SHP77 treated with DMSO at 0.1 percent for 48 hours (cell line): ENCODE data around the gene CFAP57.

Experiments
- DNase-seq: peaks from one replicate; lab custom pipeline; 2025; lab: John Stamatoyannopoulos, UW

The CFAP57 gene

GRCh38 chr1:43227143-43227764 lies 55.1 kb downstream of the CFAP57 start:
- DNase-seq, result peak; percentile 56

GRCh38 chr1:43229826-43230780 lies 58.0 kb downstream of the CFAP57 start:
- DNase-seq, result no peak

DNA sequence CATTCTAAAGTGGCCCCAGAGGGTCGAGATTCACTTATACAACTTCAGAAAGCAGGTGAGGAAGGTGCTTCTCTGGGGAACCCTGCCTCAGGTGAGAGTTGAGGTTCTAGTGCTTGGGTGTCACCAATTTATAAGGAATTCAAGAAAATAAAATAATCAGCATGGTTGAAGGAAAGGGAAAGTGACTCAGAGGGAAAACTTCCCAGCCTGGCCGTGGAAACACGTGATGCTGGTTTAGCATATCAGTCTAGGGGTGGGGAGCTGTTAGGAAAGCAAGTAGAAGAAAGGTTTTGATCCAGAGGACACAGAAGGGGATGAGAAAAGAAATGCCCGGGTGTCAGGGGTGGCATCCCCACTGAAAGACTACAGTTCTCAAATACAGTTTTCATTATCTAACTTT lies 59.9 kb downstream of the CFAP57 start:
- no peak for DNase-seq

DNA sequence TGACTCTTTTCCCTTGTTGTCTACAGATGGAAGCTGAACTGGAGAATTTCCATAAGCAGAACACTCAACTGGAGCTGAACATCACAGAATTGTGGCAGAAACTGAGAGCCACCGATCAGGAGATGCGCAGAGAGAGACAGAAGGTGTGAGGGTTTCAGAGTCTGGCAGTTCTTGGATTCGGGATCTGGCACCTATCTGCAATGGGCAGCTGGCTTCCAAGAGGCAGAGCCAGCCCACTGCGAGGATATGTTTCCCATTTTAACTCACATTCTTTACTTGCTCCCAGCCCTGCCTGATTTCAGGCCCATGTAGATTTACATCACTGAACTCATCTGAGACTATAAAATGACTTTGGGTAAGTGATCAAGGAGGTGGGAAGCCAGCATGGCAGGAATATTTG lies 60.4 kb downstream of the CFAP57 start:
- DNase-seq, result no peak

DNA sequence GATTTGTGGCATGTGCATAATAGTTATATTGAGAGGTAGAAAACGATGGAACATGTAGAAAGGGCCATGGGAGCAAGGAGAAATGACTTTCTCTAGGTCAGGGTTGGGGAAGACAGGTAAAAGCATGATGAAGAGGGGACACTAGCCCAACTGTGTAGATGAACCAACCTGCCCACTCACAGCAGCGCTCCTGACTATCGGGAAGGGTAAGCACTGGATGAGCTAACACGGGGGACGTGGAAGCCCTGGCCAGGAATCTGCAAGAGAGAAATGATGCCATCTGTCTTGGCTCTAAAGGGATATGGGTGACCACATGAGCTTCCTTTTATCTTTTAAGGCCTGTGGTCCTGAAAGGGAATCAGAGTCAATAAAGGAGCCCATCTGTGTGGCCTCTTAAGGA lies 61.5 kb downstream of the CFAP57 start:
- DNase-seq, result no peak

GRCh38 chr1:43234267-43234666 lies 62.1 kb downstream of the CFAP57 start:
- DNase-seq, result no peak

DNA sequence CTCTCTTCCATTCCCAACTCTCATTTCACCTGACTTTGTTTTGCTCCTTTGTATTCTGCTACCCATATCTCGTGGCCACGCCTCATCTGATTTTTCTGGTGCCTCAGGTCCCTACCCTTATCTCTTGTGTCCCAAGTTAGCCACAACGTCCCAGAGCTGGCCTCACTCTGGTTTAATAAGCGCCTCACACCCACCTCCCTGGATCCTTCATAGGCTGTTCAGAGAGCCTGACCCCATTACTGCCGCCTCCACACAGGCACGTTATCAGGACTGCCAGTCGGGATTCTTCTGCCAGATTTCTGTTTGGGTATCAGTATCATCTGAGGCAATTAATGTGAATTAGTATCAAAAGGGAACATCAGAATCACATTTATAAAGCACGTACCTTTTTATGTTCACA lies 62.9 kb downstream of the CFAP57 start:
- DNase-seq, result no peak

- DNase-seq, result no peak
Observed at GRCh38 chr1:43235451-43236121, 63.5 kb downstream of the CFAP57 start.

GRCh38 chr1:43237121-43237520 lies 65.0 kb downstream of the CFAP57 start:
- no peak for DNase-seq

DNA sequence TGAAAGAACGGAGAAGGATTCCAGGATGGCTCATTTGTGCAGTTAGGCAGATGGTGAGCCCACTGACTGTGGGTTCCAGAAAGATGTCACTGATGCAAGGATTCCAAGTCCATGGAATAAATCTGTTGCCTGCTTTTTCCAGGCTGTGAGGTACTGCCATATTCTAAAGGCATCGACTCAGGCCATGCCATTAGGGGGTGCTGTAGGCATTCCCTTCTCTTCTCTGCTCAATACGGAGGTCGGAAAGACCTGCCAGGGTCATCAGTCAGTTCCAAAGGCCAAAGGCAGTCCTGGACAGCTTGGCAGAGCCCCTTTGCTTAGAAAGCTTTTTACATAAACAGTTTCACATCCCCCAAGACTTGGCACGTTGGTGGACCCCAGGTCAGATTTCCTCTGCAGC lies 66.0 kb downstream of the CFAP57 start:
- DNase-seq, result peak; percentile 41

DNA sequence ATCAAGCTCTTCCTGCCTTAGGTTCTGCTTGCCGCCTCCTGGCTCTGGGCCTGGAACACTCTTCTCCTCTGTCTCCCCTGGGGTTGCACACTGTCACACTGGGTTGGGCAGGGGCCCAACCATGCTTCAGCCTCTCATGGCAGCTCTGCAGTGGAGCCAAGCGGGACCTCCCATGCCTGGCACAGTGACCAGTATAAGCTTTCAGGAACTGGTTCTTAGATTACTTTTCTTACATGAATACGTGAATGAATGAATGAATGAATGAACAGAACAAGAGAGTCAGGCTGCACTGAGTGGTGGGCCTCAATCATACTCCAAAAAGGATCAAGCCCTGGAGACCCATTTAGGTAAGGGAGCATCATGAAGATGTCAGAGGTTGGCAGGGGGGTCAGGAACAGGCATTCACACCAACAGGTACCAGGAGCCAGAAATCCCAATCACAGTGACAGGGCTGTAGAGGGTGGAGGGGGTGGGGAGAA lies 66.9 kb downstream of the CFAP57 start:
- no peak for DNase-seq

- DNase-seq, result no peak
Observed at GRCh38 chr1:43239484-43239883, 67.4 kb downstream of the CFAP57 start.

DNA sequence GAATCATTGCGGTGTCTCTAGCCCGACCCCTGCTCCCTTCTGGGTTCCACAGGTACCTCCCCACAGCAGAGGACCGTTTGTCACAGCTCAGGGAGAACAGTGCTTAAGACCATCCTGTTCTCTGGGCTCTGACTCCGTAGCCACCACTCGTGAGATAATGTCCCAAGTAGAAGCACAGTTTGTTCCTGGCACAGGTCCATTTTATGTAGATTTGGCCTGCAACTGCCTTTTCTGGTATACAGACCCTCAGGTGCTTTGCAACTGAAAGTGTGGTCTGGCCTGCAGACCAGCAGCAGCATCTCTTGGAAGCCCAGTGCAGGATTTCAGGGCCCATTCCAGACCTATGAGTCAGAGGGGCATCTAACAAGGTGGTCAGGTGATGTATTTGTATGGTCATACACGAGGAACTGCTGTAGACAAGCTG lies 69.3 kb downstream of the CFAP57 start:
- DNase-seq, result no peak

DNA sequence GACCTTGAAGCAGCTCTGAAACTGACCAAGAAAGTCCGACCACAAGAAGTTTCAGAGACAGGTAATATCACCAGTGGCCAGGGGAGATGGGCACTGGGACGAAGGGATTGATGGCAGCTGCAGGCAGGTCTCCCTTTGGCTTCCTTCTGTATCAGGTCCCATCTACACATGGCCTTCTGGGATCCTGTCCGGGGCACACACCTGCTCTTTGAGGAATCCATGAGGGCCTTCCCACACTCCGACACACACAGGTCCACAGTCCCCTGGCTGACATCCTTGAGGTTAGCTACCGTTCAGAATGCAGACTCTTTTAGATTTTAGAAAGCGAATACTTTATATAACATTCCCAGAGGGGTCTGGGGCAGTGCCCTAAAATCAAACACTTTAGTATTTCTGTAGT lies 71.2 kb downstream of the CFAP57 start:
- no peak for DNase-seq

GRCh38 chr1:43246466-43247213 lies 74.5 kb downstream of the CFAP57 start:
- no peak for DNase-seq

GRCh38 chr1:43247256-43247921 lies 75.3 kb downstream of the CFAP57 start:
- DNase-seq, result no peak

DNA sequence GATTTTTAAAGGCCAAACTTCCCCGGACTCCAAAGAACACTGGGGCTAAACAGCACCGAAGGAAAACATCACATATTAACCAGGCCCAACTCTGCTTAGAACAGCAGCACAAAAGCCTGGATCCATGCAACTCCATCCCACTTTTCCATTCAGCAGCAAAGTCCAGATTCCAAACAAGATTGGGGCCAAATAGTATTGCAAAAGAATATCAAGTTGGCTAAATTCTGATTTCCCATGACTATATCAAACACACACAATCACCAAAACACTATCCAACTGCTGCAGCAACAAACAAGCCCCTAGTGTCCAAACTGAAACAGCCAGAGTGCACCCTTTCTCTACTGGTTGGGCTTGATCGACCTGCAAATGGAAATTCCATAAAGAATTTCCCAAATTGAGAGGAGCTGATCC lies 78.2 kb downstream of the CFAP57 start:
- no peak for DNase-seq

DNA sequence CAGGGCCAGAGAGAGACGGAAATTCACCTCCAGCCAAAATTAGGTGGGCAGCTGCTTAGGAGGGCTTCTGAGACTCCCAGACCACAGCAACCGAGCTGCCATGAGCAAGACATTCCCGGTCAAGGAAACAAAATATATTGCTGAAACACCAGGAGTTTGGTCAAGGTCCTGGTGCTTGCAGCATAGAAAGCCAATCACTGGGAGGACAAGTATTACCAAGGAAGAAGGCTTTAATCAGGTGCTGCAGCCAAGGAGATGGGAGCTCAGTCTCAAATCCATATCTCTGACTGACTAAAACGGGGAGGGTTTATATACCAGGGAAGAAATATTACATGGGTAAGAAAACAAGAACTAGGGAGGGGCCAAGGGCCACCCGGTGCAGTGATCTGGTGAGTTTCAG lies 78.9 kb downstream of the CFAP57 start:
- no peak for DNase-seq

DNA sequence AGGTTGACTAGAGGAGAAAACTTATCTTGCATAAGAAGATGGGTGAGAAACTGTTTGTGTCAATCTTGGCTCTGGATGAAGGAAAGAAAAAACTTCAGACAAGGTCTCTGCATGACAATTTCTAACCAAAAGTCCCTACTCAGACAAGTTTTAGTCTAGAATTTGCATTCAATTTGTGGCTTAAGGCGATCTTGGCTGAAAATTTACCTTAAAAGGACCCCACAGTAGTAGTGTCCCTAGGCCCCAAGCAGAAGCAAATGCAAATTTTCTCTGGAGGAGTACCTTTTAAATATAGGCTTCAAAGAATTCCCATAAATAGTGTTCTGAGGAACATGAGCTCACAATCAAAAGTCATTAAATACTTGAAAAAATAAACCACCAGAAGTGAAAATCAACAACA lies 80.1 kb downstream of the CFAP57 start:
- no peak for DNase-seq

- DNase-seq, result no peak
Observed at GRCh38 chr1:43253173-43253572, 81.0 kb downstream of the CFAP57 start.

GRCh38 chr1:43253876-43254275 lies 81.7 kb downstream of the CFAP57 start:
- no peak for DNase-seq
